Ishikawa (cell line): ENCODE measurements around the gene EIF2S2.

Source experiments
- CEBPB ChIP-seq: IDR thresholded peaks from 2 replicates; pipeline ENCODE4 v1.6.1; 2012
- CREB1 ChIP-seq: IDR thresholded peaks from 2 replicates; pipeline ENCODE4 v1.6.1; 2012; ENCODE audit warnings: low read depth
- EGR1 ChIP-seq: IDR thresholded peaks from 2 replicates; pipeline ENCODE4 v1.6.1; 2012
- EP300 ChIP-seq: IDR thresholded peaks from 2 replicates; pipeline ENCODE4 v1.6.1; 2012; ENCODE audit warnings: borderline replicate concordance
- FOXM1 ChIP-seq: IDR thresholded peaks from 2 replicates; pipeline ENCODE4 v1.6.1; 2012; ENCODE audit warnings: low read depth, borderline replicate concordance
- TAF1 ChIP-seq: IDR thresholded peaks from 2 replicates; pipeline ENCODE4 v1.6.1; 2012; ENCODE audit warnings: low read depth, mild to moderate bottlenecking
- TCF12 ChIP-seq: IDR thresholded peaks from 2 replicates; pipeline ENCODE4 v1.6.1; 2012; ENCODE audit warnings: low read depth
- YY1 ChIP-seq: IDR thresholded peaks from 2 replicates; pipeline ENCODE4 v1.6.1; 2012; ENCODE audit warnings: low read depth
- ZBTB7A ChIP-seq: IDR thresholded peaks from 2 replicates; pipeline ENCODE4 v1.6.1; 2012; ENCODE audit warnings: low read depth
- TF ChIP-seq, protein P1 (sequence below): IDR thresholded peaks from 2 replicates; pipeline ENCODE4 v1.6.1; 2012; ENCODE audit warnings: low read depth, mild to moderate bottlenecking
- TF ChIP-seq, protein P2 (sequence below): IDR thresholded peaks from 2 replicates; pipeline ENCODE4 v1.6.1; 2012
- TF ChIP-seq, protein P3 (sequence below): IDR thresholded peaks from 2 replicates; pipeline ENCODE4 v1.6.1; 2012

DNA sequence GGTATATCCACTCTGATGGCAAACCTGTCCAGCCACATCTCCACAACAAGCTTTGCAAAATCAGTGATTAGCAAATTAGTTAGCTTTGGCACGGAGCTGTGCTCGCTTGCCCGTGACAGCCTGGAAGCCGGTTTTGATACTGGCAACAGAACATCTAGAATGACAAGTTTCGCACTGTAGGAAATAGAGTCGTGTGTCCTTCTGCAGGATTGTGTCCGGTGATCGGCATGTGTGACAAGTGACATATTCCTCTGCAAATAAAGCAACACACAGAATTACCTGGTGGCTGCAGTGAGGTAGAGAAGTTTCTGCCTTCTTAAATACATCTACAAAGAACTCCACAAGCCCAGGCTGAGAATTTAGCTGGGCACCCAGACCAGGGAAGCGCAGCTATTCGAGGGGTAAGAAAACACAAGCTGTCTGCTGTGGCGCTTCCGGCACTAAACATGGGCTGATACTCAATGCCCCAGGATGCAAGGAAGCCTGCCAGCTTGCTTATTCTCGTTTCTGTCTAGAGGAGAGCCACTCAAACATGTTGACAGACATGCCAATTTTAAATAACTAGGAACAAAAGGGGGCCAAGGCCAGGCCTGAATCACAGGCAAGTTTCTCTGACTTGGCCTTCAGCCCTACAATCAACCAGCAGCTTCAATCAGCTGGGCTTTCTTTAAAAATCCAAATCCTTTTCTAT, 22.2 kb downstream of the EIF2S2 start:
- TF ChIP-seq EP300 (no peak), YY1 (no peak), FOXM1 (no peak), CREB1 (no peak), EGR1 (no peak), TAF1 (no peak), TCF12 (no peak), ZBTB7A (no peak), CEBPB (no peak)
- TF ChIP-seq, protein P1, sequence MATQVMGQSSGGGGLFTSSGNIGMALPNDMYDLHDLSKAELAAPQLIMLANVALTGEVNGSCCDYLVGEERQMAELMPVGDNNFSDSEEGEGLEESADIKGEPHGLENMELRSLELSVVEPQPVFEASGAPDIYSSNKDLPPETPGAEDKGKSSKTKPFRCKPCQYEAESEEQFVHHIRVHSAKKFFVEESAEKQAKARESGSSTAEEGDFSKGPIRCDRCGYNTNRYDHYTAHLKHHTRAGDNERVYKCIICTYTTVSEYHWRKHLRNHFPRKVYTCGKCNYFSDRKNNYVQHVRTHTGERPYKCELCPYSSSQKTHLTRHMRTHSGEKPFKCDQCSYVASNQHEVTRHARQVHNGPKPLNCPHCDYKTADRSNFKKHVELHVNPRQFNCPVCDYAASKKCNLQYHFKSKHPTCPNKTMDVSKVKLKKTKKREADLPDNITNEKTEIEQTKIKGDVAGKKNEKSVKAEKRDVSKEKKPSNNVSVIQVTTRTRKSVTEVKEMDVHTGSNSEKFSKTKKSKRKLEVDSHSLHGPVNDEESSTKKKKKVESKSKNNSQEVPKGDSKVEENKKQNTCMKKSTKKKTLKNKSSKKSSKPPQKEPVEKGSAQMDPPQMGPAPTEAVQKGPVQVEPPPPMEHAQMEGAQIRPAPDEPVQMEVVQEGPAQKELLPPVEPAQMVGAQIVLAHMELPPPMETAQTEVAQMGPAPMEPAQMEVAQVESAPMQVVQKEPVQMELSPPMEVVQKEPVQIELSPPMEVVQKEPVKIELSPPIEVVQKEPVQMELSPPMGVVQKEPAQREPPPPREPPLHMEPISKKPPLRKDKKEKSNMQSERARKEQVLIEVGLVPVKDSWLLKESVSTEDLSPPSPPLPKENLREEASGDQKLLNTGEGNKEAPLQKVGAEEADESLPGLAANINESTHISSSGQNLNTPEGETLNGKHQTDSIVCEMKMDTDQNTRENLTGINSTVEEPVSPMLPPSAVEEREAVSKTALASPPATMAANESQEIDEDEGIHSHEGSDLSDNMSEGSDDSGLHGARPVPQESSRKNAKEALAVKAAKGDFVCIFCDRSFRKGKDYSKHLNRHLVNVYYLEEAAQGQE = no peak
- TF ChIP-seq, protein P2, sequence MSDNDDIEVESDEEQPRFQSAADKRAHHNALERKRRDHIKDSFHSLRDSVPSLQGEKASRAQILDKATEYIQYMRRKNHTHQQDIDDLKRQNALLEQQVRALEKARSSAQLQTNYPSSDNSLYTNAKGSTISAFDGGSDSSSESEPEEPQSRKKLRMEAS = no peak
- TF ChIP-seq, protein P3, sequence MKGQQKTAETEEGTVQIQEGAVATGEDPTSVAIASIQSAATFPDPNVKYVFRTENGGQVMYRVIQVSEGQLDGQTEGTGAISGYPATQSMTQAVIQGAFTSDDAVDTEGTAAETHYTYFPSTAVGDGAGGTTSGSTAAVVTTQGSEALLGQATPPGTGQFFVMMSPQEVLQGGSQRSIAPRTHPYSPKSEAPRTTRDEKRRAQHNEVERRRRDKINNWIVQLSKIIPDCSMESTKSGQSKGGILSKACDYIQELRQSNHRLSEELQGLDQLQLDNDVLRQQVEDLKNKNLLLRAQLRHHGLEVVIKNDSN = no peak
